Measurements from ENCODE around the gene CEP250. TPM values are rescaled to one million over a fixed set of nuclear protein-coding genes. Genes with fewer than 3 reads are reported as not detected.

CEP250 gene
- total RNA-seq, 2 donors from 2014 or later = 67.5 to 90.0 TPM

- Mint-ChIP-seq H3K4me3 (no peak overlapping the region), H3K9me3 (no peaks in the 10 kb centered on the region), H3K36me3 (no peaks in the 10 kb centered on the region), H3K27me3 (no peaks in the 10 kb centered on the region), H3K27ac (no peak overlapping the region), H3K4me1 (ENCODE audit: low read depth in 2 of 2) (peaks cover 2 to 5% of the 10 kb centered on the region in 2 donors)
- DNase-seq (ENCODE audit: low spot score) (no peak), ATAC-seq (no peak)
Measured at GRCh38 chr20:35558451-35558850, 103.1 kb downstream of the CEP250 start.

DNA sequence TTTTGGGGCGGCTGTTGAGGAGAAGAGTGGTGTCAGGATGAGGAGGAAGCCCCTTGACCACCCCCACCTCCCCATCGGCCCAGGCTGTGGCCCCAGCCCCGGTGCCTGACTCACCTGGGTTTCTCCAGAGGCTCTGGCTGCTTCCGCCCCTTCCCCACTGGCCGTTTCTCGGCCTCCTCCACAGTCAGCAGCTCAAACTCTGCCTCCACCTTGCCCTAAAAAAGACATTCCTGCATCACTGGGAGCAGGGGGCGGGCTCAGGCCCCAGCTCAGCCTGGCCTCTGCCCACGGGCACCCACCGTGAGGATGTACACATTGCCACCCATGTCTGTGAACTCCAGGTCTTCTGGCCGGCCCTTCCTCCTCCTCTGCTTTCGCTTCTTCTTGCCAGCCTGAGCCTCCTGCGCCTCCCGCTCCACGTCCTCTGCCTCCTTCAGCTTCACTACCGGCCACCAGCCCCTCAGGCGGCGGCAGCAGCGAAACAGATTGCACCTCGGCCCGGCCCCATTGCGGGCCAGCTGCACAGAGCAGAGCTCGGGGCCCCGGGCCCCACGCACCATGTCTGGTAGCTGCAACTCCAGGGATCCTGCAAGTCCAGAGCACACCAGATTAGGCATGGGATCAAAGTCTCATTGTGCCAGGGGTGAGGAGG lies 103.8 kb downstream of the CEP250 start:
- H3K4me1 Mint-ChIP-seq (ENCODE audit: low read depth in 2 of 2) = peaks cover 2 to 5% of the 10 kb centered on the region in 2 donors
- ATAC-seq = no peak

DNA sequence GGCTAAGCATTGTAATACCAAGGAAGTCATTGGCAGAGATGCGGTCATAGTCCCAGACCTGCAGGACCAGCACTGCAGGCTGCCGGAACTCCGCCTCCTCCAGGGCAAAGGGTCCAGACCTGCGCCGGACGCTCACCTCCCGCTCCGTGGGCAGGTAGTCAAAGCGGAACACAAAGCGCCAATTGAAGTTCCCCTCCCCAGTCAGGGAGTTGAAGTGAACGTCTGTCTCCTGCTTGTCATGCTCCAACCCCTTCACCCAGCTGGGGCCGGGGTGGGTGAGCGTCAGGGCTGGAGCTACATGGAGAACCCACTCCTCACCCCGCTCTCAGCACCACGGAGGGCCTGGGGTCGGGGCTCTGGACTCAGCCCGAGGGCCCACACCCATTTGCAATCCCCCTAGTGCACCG lies 104.7 kb downstream of the CEP250 start:
- ATAC-seq = no peak
- H3K9me3 Mint-ChIP-seq = no peaks in the 10 kb centered on the region

More for the DNA sequence above, 103.8 kb downstream of the CEP250 start:
- H3K9me3 Mint-ChIP-seq = no peaks in the 10 kb centered on the region
- H3K36me3 Mint-ChIP-seq = no peaks in the 10 kb centered on the region
- DNase-seq (ENCODE audit: low spot score) = no peak
- no peak overlapping the region for H3K4me3 Mint-ChIP-seq
- no peaks in the 10 kb centered on the region for H3K27me3 Mint-ChIP-seq
- H3K27ac Mint-ChIP-seq = no peak overlapping the region

DNA sequence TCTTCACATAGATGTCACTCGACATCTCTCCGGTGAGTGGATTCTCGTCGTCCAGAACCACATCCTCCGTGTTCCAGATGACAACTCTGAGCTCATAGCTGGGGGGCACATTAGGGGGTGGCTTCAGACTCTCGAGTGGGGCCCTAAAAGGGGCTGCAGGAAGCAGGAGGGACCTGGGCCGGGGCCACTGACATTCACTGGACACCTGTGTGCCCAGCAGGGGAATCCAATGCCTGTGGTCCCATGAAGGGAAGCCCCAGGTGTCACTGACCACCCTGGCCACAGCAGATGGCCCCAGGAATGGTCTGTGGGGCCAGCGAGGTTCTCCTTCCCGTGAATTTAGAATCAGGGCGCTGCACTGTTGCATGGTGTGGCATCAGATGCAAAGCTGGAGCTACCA lies 105.1 kb downstream of the CEP250 start:
- peaks cover 2 to 5% of the 10 kb centered on the region in 2 donors for H3K4me1 Mint-ChIP-seq (ENCODE audit: low read depth in 2 of 2)
- ATAC-seq (no peak), DNase-seq (ENCODE audit: low spot score) (no peak)
- H3K4me3 Mint-ChIP-seq = no peak overlapping the region
- H3K27me3 Mint-ChIP-seq = no peaks in the 10 kb centered on the region
- H3K36me3 Mint-ChIP-seq = no peaks in the 10 kb centered on the region
- H3K27ac Mint-ChIP-seq = no peak overlapping the region
- H3K9me3 Mint-ChIP-seq = no peaks in the 10 kb centered on the region

More for the DNA sequence above, 104.7 kb downstream of the CEP250 start:
- H3K36me3 Mint-ChIP-seq = no peaks in the 10 kb centered on the region
- no peak overlapping the region for H3K4me3 Mint-ChIP-seq
- peaks cover 2 to 5% of the 10 kb centered on the region in 2 donors for H3K4me1 Mint-ChIP-seq (ENCODE audit: low read depth in 2 of 2)
- H3K27ac Mint-ChIP-seq = no peak overlapping the region
- DNase-seq (ENCODE audit: low spot score) = peak; percentile 13
- H3K27me3 Mint-ChIP-seq = no peaks in the 10 kb centered on the region

DNA sequence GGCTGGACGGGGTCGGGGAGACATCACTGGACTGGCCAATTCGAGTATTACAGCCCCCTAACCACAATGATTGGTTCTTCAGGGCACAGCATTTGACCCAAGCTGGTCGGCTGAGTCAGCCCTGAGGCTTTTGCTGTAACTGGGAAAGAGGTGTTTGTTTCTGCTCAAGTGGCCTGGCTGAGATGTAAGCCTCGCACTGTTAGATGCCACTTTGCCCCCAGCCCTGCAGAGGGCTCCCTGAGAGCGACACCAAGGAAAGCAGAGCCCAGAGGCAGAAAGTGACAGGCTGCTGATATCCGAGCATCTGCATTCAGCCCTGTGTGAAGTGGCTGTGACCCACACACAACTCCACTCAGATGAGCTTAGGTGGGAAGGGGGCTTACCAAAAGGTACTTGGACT lies 105.9 kb downstream of the CEP250 start:
- H3K4me3 Mint-ChIP-seq = no peak overlapping the region
- ATAC-seq (peak; percentile 15 to 52), DNase-seq (ENCODE audit: low spot score) (no peak)
- peaks cover 2 to 5% of the 10 kb centered on the region in 2 donors for H3K4me1 Mint-ChIP-seq (ENCODE audit: low read depth in 2 of 2)
- peak overlapping the region in 1 of 2 donors; percentile 59 for H3K27ac Mint-ChIP-seq
- H3K27me3 Mint-ChIP-seq = no peaks in the 10 kb centered on the region
- H3K36me3 Mint-ChIP-seq = no peaks in the 10 kb centered on the region
- no peaks in the 10 kb centered on the region for H3K9me3 Mint-ChIP-seq

DNA sequence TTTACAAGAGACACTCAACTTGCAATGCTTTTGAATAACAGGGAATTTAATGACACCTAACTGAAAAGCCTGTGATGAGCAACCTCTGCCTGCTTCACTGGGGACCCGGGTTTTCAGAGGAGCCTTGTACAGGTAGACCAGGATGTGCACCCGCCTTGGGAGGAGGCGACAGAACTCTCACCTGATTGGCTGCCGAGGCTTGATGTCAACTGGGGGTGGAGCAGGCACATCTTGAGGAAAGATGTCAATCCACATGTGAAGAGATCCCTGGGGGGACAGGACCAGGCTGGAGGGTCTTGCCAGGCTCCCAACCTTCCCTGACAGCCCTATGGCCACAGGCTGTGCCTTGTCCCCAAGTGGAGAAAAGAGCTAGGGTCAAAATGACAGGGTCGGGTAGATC lies 106.3 kb downstream of the CEP250 start:
- peaks cover 2 to 5% of the 10 kb centered on the region in 2 donors for H3K4me1 Mint-ChIP-seq (ENCODE audit: low read depth in 2 of 2)
- H3K27ac Mint-ChIP-seq = peak overlapping the region in 1 of 2 donors; percentile 59
- H3K36me3 Mint-ChIP-seq = no peaks in the 10 kb centered on the region
- H3K4me3 Mint-ChIP-seq = no peak overlapping the region
- no peak for ATAC-seq
- DNase-seq (ENCODE audit: low spot score) = peak; percentile 38
- H3K27me3 Mint-ChIP-seq = no peaks in the 10 kb centered on the region
- H3K9me3 Mint-ChIP-seq = no peaks in the 10 kb centered on the region

- H3K4me3 Mint-ChIP-seq = no peak overlapping the region
- H3K9me3 Mint-ChIP-seq = no peaks in the 10 kb centered on the region
- DNase-seq (ENCODE audit: low spot score) = peak; percentile 3
- no peaks in the 10 kb centered on the region for H3K36me3 Mint-ChIP-seq
- H3K27ac Mint-ChIP-seq = no peak overlapping the region
- peaks cover 2 to 5% of the 10 kb centered on the region in 2 donors for H3K4me1 Mint-ChIP-seq (ENCODE audit: low read depth in 2 of 2)
- peaks cover 3 to 6% of the 10 kb centered on the region in 2 donors for H3K27me3 Mint-ChIP-seq
- ATAC-seq = peak in 1 of 2 donors; percentile 7
Measured at GRCh38 chr20:35562541-35563110, 107.2 kb downstream of the CEP250 start.

- DNase-seq (ENCODE audit: low spot score) = no peak
- Mint-ChIP-seq H3K9me3 (no peaks in the 10 kb centered on the region), H3K27ac (no peak overlapping the region), H3K4me1 (ENCODE audit: low read depth in 2 of 2) (peaks cover 2 to 5% of the 10 kb centered on the region in 2 donors), H3K4me3 (no peak overlapping the region), H3K27me3 (peaks cover 3 to 7% of the 10 kb centered on the region in 2 donors), H3K36me3 (no peaks in the 10 kb centered on the region)
- ATAC-seq = no peak
Measured at GRCh38 chr20:35563834-35564233, 108.4 kb downstream of the CEP250 start.

DNA sequence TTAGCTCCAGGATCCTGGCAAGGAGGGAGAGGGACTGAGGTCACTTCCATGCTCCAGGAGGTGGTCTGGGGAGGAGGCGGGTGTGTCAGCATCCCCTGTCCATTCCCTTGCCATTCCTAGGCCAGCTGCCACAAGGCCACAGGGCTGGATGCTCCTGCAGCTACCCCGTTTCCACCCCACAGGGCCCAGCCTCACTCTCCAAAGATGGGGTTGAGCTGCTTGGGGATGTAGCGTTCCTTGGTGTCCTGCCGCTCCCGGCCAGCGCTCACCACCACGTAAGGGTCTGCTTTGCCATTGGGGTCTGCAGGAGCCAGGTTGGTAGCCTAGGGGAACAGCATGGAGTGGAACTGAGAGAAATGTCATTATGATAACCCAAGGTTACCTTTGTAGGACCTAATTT lies 109.5 kb downstream of the CEP250 start:
- no peak overlapping the region for H3K27ac Mint-ChIP-seq

GRCh38 chr20:35568645-35569044 lies 113.2 kb downstream of the CEP250 start:
- Mint-ChIP-seq H3K27me3 (peaks cover 3 to 7% of the 10 kb centered on the region in 2 donors), H3K36me3 (peaks cover 7% of the 10 kb centered on the region), H3K27ac (no peak overlapping the region), H3K4me1 (ENCODE audit: low read depth in 2 of 2) (no peaks in the 10 kb centered on the region), H3K9me3 (no peaks in the 10 kb centered on the region), H3K4me3 (no peak overlapping the region)
- ATAC-seq (no peak), DNase-seq (ENCODE audit: low spot score) (no peak)

More for the DNA sequence above, 109.5 kb downstream of the CEP250 start:
- no peaks in the 10 kb centered on the region for H3K36me3 Mint-ChIP-seq
- peaks cover 2 to 5% of the 10 kb centered on the region in 2 donors for H3K4me1 Mint-ChIP-seq (ENCODE audit: low read depth in 2 of 2)
- no peak overlapping the region for H3K4me3 Mint-ChIP-seq
- DNase-seq (ENCODE audit: low spot score) (peak; percentile 20), ATAC-seq (no peak)
- no peaks in the 10 kb centered on the region for H3K9me3 Mint-ChIP-seq
- H3K27me3 Mint-ChIP-seq = peaks cover 3 to 7% of the 10 kb centered on the region in 2 donors

Other genes with a start within 250 kb of the CEP250 start
- not detected for gene MMP24, start 228.9 kb upstream of the CEP250 start, total RNA-seq
- 10 to 100 TPM; 35.6 to 51.2 TPM for gene MMP24OS, start 177.5 kb upstream of the CEP250 start, total RNA-seq
- 100 to 1,000 TPM; 154 to 233 TPM for gene EIF6, start 170.8 kb upstream of the CEP250 start, total RNA-seq
- under 1 TPM in 1 of 2 donors, not detected in 1; 0.10 TPM for gene FAM83C, start 163.2 kb upstream of the CEP250 start, total RNA-seq
- gene UQCC1, start 43.6 kb upstream of the CEP250 start, total RNA-seq = 10 to 100 TPM; 61.5 to 68.9 TPM
- gene GDF5, start 17.4 kb upstream of the CEP250 start, total RNA-seq = not detected
- gene C20orf173, start 74.1 kb downstream of the CEP250 start, total RNA-seq = not detected
- 100 to 1,000 TPM; 129 to 164 TPM for gene ERGIC3, start 86.5 kb downstream of the CEP250 start, total RNA-seq
- 1 to 10 TPM; 5.9 to 6.3 TPM for gene SPAG4, start 160.2 kb downstream of the CEP250 start, total RNA-seq
- gene CPNE1, start 209.3 kb downstream of the CEP250 start, total RNA-seq = 100 to 1,000 TPM; 266 to 324 TPM
- gene RBM12, start 209.3 kb downstream of the CEP250 start, total RNA-seq = 100 to 1,000 TPM; 125 to 143 TPM
- gene NFS1, start 243.8 kb downstream of the CEP250 start, total RNA-seq = 10 to 100 TPM; 27.0 to 37.4 TPM
- 100 to 1,000 TPM in 1 of 2 donors, 10 to 100 TPM in 1; 71.0 to 101 TPM for gene ROMO1, start 243.8 kb downstream of the CEP250 start, total RNA-seq

Data from natural killer cell treated with Interleukin-12 subunit alpha and Interleukin-12 subunit beta and Interleukin-15 and Interleukin-18, amount 100 ng/mL, for 72 hours (primary cell).